ENCODE results near the gene EMP3.

The EMP3 gene

GRCh38 chr19:48318286-48318987, 6.9 kb upstream of the EMP3 start:
- no peak overlapping the region for H3K27ac ChIP-seq
- TF ChIP-seq, protein P1, sequence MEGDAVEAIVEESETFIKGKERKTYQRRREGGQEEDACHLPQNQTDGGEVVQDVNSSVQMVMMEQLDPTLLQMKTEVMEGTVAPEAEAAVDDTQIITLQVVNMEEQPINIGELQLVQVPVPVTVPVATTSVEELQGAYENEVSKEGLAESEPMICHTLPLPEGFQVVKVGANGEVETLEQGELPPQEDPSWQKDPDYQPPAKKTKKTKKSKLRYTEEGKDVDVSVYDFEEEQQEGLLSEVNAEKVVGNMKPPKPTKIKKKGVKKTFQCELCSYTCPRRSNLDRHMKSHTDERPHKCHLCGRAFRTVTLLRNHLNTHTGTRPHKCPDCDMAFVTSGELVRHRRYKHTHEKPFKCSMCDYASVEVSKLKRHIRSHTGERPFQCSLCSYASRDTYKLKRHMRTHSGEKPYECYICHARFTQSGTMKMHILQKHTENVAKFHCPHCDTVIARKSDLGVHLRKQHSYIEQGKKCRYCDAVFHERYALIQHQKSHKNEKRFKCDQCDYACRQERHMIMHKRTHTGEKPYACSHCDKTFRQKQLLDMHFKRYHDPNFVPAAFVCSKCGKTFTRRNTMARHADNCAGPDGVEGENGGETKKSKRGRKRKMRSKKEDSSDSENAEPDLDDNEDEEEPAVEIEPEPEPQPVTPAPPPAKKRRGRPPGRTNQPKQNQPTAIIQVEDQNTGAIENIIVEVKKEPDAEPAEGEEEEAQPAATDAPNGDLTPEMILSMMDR (conservative IDR thresholded peaks at IDR 0.05) = no peak

DNA sequence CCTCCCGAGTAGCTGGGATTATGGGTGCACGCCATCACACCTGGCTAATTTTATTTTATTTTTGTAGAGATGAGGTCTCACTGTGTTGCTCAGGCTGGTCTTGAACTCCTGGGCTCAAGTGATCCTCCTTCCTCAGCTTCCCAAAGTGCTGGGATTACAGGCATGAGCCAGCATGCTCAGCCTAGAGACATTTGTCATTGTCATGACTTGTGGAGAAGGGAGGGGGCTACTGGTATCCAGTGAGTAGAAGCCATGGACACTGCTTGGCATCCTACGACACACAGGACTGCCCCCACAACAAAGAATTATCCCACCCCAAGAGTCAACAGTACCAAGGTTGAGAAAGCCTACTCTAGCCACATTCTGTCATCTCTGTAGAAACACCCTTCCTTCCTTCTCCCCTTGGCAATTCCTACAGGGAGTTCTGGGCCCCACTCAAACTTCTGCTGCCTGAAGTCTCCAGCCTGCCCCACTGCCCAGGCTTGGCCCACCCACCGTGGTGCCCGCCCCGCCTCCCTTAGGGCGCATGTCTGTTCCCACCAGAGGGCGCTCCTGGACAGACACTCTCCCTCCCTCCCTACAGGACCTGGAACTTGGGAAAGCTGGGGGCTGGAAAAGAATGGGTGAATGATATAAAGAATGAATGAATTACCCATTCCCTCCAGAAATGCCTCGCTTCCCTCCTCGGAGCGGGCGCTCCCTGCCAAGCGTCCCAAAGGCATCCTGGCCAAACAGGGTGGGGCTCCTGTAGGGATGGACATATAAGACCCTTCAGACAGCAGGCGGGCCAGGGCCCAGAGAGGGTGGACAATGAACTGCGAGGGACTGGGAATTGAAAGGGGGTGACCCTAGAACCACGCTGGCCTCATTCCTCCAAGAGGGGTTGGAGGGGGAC, 5.5 kb upstream of the EMP3 start:
- no peak overlapping the region for H3K27ac ChIP-seq

GRCh38 chr19:48321372-48321621, 4.1 kb upstream of the EMP3 start:
- H3K27ac ChIP-seq = peak overlapping the region; percentile 88
- TF ChIP-seq, protein P1 (conservative IDR thresholded peaks at IDR 0.05) = no peak
- no peak for TF ChIP-seq ZFX (IDR thresholded peaks at IDR 0.05)

More for the DNA sequence above, 5.5 kb upstream of the EMP3 start:
- TF ChIP-seq, protein P1 (conservative IDR thresholded peaks at IDR 0.05) = peak; percentile 73
- no peak for TF ChIP-seq ZFX (IDR thresholded peaks at IDR 0.05)

DNA sequence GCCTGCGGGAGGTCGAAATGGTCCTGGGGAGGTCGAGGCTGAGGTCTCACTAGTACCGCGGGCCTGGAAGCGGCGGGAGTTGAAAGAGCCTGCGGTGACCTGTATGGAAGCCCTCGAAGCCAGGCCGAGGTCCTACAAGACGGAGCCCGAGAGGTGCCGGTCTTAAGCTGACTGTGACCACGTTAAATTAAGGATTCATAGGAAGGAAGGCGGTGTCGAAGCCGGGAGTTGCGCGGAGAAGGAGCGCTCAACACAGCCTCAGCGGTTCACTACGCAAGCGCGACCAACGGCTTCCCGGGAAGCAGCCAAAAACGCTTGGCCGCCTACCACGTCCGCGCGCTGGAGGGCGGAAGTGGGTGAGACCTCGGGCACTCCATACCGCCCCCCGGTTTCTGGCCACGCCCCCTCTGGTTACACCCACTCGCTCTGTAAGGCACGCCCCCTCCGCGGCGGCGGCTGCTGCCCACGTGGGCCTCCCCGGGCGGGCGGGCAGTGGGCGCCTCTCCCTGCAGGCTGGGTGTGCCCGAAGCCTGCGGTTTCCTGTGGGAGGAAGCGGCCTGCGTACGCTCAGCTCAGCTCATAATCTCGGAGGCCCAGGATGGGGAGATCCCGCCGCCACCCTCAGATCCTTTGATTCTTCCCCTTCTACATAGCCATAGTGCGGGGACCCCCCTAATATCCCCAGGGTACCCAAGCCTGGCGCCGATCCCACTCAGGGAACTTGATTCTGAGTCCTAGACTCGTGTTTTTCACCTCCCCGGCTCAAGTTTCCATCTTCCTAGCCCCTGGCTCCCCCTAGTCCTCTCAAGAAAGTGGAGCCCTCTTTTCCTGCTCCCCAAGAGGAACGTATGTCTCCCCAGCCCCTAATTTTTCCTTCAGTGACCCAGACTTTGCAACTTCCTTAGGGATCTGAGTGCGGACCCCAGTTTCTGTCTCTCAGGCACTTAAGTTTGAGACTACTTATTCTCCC, 3.4 kb upstream of the EMP3 start:
- TF ChIP-seq ZFX (IDR thresholded peaks at IDR 0.05) = peak; percentile 16; the same call in 1 of the 2 replicates
- TF ChIP-seq, protein P1 (conservative IDR thresholded peaks at IDR 0.05) = no peak
- peak overlapping the region; percentile 88 for H3K27ac ChIP-seq

- TF ChIP-seq ZFX (IDR thresholded peaks at IDR 0.05) = no peak
- TF ChIP-seq, protein P1 (conservative IDR thresholded peaks at IDR 0.05) = no peak
- no peak overlapping the region for H3K27ac ChIP-seq
Measured at GRCh38 chr19:48329167-48329891, 4.0 kb downstream of the EMP3 start.

- no peak for TF ChIP-seq ZFX (IDR thresholded peaks at IDR 0.05)
- TF ChIP-seq, protein P1 (conservative IDR thresholded peaks at IDR 0.05) = no peak
- peak overlapping the region; percentile 71 for H3K27ac ChIP-seq
Measured at GRCh38 chr19:48330012-48330681, 4.8 kb downstream of the EMP3 start.

Measured in C4-2B (cell line).